Stimulated activated naive CD4-positive, alpha-beta T cell (primary cell): ENCODE measurements around the gene CCL7.

Source experiments
- DNase-seq, 6 experiments: peaks; one replicate each; lab custom pipeline; 2025; lab: John Stamatoyannopoulos, UW

Gene CCL7

GRCh38 chr17:34246881-34247280 lies 23.1 kb upstream of the CCL7 start:
- DNase-seq: no peak

- DNase-seq: no peak
These were observed 21.5 kb upstream of the CCL7 start for GRCh38 chr17:34248511-34249024.

GRCh38 chr17:34249061-34249460 lies 21.0 kb upstream of the CCL7 start:
- no peak for DNase-seq

- no peak for DNase-seq
These were observed 20.5 kb upstream of the CCL7 start for GRCh38 chr17:34249478-34249877.

- DNase-seq: no peak
These were observed 18.8 kb upstream of the CCL7 start for GRCh38 chr17:34251186-34251585.

- no peak for DNase-seq
These were observed 18.0 kb upstream of the CCL7 start for GRCh38 chr17:34252095-34252443.

- DNase-seq: no peak
These were observed 17.4 kb upstream of the CCL7 start for GRCh38 chr17:34252444-34253138.

- no peak for DNase-seq
These were observed 16.9 kb upstream of the CCL7 start for GRCh38 chr17:34253139-34253525.

GRCh38 chr17:34254146-34254545 lies 15.9 kb upstream of the CCL7 start:
- DNase-seq: no peak

- no peak for DNase-seq
These were observed 15.2 kb upstream of the CCL7 start, which contains the start of gene CCL2 for GRCh38 chr17:34254651-34255380. Gene CCL2 (plus strand): TSS chr17:34255285. CDS start chr17:34255350, 65 bp downstream.

- no peak for DNase-seq
These were observed 14.7 kb upstream of the CCL7 start for GRCh38 chr17:34255381-34255732.

- DNase-seq: no peak
These were observed 14.2 kb upstream of the CCL7 start for GRCh38 chr17:34255841-34256240.

- no peak for DNase-seq
These were observed 12.6 kb upstream of the CCL7 start for GRCh38 chr17:34257299-34257985.

- no peak for DNase-seq
These were observed 12.1 kb upstream of the CCL7 start for GRCh38 chr17:34257986-34258326.

- no peak for DNase-seq
These were observed 10.9 kb upstream of the CCL7 start for GRCh38 chr17:34259146-34259545.

GRCh38 chr17:34260861-34261260 lies 9.2 kb upstream of the CCL7 start:
- no peak for DNase-seq

GRCh38 chr17:34261568-34262337 lies 8.3 kb upstream of the CCL7 start:
- DNase-seq: no peak

GRCh38 chr17:34265711-34266110 lies 4.3 kb upstream of the CCL7 start:
- DNase-seq: no peak

- no peak for DNase-seq
These were observed 5.9 kb downstream of the CCL7 start for GRCh38 chr17:34275881-34276280.

GRCh38 chr17:34276826-34277225 lies 6.8 kb downstream of the CCL7 start:
- DNase-seq: no peak

- no peak for DNase-seq
These were observed 13.6 kb downstream of the CCL7 start for GRCh38 chr17:34283571-34283970.

- no peak for DNase-seq
These were observed 15.3 kb downstream of the CCL7 start, which contains the start of gene CCL11 for GRCh38 chr17:34285286-34285792. Gene CCL11 (plus strand): TSS chr17:34285742. CDS start chr17:34285809, 67 bp downstream.
